Peyer's patch (tissue), 4 donors: Measurements from ENCODE around the gene CIAO2A.

Experiments
- POLR2A ChIP-seq, 2 donors: fragments of 450-650 bp; IDR thresholded peaks; one replicate each; pipeline ENCODE4 v1.5.1; 2017; ENCODE audit warnings: antibody characterized with exemption in 2 of 2, mild to moderate bottlenecking in 2 of 2, moderate library complexity in 2 of 2
- TF ChIP-seq, protein P1 (sequence below), 6 experiments: fragments of 450-650 bp in 4 of 6; fragments of 200-600 bp in 2 of 6; sonication (generic) in 1 of 6; IDR thresholded peaks; one replicate each; pipeline ENCODE4 v1.5.1; 2017 to 2019; ENCODE audit warnings: antibody characterized with exemption in 6 of 6, mild to moderate bottlenecking in 3 of 6, moderate library complexity in 1 of 6

- TF ChIP-seq, protein P1, sequence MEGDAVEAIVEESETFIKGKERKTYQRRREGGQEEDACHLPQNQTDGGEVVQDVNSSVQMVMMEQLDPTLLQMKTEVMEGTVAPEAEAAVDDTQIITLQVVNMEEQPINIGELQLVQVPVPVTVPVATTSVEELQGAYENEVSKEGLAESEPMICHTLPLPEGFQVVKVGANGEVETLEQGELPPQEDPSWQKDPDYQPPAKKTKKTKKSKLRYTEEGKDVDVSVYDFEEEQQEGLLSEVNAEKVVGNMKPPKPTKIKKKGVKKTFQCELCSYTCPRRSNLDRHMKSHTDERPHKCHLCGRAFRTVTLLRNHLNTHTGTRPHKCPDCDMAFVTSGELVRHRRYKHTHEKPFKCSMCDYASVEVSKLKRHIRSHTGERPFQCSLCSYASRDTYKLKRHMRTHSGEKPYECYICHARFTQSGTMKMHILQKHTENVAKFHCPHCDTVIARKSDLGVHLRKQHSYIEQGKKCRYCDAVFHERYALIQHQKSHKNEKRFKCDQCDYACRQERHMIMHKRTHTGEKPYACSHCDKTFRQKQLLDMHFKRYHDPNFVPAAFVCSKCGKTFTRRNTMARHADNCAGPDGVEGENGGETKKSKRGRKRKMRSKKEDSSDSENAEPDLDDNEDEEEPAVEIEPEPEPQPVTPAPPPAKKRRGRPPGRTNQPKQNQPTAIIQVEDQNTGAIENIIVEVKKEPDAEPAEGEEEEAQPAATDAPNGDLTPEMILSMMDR (IDR thresholded peaks at IDR 0.05) = no peak
- TF ChIP-seq POLR2A (IDR thresholded peaks at IDR 0.05) = no peak
These were observed 40.6 kb downstream of the CIAO2A start for GRCh38 chr15:64052925-64053491.
